NCI-H2107 treated with DMSO at 0.1 percent for 48 hours (cell line): Measurements from ENCODE around the gene HSF4.

Experiments used
- DNase-seq: peaks from one replicate; lab custom pipeline; 2025; ENCODE audit not compliant: unreplicated experiment; lab: John Stamatoyannopoulos, UW

The HSF4 gene

DNA sequence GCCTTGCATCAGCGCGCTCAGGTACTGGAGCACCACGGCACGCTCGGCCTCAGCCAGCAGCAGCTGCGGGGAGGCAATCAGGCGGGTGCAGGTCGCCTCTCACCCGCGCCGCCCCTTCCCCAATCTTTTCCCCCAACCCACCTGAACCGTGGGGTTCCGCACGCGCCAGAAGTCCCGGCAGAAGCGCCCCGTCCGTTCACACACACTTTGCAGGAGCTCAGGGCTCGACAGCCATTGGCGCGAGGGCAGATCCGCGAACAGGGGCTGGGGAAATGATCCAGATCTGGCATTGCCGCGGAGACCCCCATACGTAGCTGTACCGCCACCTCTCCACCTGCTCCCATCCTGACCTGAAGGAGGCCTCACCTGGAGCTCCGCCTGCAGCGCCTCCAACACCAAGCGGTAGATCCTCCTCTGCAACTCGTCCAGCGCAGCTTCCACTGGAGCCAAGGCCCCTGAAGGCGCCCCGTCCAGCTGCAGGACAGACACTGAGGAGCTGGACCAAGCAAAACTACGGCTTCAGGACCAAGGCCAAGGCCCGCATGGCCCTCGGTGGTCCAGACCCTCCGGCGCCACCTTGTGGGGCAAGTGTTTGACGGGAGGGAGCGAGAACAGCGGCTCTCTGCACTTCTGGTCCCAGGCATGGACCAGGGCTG lies 20.6 kb downstream of the HSF4 start:
- DNase-seq = peak; percentile 36

DNA sequence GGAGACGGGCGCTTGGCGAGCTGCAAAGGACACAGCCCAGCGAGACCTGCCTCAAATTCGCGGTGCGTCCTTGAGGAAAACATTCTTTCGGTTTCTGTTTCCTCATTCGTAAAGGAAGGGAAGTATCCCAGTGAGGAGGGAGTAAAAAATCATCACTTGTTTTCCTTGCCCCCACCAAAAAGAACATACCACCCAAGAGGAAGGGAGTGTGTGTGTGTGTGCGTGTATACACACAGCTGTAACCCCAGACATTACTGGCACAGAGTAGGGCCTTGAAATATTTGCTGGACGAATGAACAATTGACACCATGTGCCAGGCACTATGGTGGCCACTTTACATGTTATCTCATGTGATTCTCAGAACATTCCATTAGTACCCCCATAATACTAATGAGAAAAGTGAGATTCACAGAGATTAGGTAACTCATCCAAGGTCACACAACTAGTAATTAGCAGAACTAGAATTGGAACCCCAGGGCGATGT lies 21.1 kb downstream of the HSF4 start:
- no peak for DNase-seq

DNA sequence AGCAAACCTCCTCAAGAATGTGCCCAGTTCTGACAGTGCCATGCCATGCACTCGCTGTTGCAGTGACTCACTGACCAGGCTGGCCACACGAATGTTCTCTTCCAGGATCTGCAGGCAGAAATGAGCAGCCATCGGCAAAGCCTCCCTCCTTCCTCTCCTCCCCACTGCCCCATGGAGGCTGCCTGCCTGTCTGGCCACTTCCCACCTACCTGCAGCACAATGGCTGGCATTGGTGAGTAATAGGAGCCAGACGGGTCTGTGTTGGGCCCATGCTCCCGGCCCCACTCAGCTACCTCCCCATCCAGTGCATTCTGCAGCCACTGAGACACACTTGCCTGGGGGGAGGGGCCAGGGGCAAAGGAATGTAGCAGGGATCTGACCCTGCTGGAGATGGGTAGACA lies 22.0 kb downstream of the HSF4 start:
- no peak for DNase-seq

GRCh38 chr16:67187175-67187890 lies 22.8 kb downstream of the HSF4 start:
- DNase-seq = no peak

GRCh38 chr16:67188323-67188722 lies 23.8 kb downstream of the HSF4 start:
- DNase-seq = no peak

- no peak for DNase-seq
Measured at GRCh38 chr16:67188798-67189197, 24.3 kb downstream of the HSF4 start.

- no peak for DNase-seq
Measured at GRCh38 chr16:67190041-67190440, 25.5 kb downstream of the HSF4 start, which contains the start of gene EXOC3L1. TSS of gene EXOC3L1 (minus strand) at chr16:67190136. CDS start at chr16:67189676, 460 bp downstream.

GRCh38 chr16:67190448-67191399 lies 26.2 kb downstream of the HSF4 start:
- no peak for DNase-seq

GRCh38 chr16:67191411-67191994 lies 27.0 kb downstream of the HSF4 start:
- no peak for DNase-seq

DNA sequence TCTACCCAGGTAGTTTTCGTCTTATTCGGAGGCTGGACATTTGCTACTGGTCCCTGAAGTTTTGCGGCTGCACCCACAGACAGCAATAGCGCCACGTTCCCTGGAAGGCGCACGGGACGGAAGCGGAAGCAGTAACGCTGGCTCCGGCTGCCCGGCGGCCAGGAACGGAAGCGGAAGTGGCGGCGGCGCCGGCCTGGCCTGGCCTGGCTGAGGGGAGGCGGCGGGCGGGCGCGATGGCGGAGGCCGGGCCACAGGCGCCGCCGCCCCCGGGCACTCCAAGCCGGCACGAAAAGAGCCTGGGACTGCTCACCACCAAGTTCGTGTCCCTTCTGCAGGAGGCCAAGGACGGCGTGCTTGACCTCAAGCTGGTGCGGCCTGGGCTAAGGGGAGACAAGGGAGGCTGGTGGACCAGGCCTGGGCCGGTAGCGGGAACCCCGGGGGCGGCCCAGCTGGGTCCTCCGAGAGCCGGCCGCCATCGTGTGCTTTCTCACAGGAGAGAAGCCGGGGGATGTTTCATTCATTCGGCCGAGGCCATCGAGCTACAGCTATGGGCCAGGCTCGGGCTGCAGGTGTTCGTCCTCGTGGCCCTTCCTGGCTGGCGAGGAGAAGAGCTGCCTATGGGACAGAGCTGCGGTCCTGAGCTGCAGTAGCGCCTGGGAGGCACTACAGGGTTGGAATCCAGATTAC lies 27.6 kb downstream of the HSF4 start, which contains the start of gene E2F4:
TSS of gene E2F4 (plus strand) at position 161 of the 687 bp plus-strand sequence. CDS start at position 234, 73 bp downstream.
- peak; percentile 62 for DNase-seq

DNA sequence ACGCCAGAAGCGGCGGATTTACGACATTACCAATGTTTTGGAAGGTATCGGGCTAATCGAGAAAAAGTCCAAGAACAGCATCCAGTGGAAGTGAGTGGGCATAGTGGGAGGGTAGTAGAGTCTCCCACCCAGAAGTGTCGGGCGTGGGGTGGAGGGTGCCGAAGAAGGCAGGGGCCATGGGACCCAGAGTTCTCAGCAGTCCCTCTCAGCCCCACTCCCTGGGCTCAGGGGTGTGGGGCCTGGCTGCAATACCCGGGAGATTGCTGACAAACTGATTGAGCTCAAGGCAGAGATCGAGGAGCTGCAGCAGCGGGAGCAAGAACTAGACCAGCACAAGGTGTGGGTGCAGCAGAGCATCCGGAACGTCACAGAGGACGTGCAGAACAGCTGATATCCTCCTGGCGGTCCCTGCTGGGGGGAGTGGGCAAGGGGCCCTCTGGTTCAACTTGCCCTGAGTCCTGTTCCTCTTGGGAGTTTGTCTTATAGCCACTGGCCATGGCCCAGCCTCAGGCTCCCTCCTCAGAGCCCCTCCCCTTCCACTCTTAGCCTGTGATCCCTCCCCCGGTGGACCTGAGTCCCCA lies 28.3 kb downstream of the HSF4 start:
- no peak for DNase-seq

DNA sequence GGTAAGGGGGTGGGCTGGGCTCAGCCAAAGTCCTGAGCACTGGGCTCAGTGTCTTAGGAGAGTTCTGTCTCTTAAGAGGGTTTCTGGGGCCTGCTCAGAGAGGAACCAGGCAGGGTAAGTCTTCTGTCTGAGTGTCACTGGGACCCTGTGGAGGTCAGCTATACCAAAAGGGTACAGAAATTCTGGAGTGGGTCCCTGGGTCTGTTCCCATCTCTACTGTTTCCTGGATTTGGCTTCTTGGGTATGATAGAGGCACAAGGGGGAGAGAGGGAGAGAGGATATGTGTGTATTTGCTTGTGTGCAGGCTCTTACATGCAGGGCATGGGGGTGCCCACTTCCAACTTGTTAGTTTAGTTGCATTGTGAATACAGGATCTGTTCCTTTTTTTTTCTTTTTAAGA lies 29.0 kb downstream of the HSF4 start:
- no peak for DNase-seq

DNA sequence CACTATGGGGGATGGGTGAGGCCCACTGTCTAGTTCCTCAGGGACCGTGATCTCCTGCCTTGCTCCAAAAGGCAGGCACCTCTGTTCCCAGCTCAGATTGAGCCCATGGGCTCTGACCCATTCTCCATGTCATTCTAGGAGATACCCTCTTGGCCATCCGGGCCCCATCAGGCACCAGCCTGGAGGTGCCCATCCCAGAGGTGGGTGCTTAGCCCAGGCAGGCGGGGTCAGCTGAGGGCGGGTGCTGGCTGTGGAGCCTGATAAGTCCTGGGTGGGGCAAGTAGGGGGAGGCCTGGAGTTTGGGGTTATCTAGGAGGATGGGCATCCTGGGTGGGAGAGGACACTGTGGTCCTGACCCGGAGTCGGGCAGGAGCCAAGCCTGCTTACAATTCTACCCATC lies 29.7 kb downstream of the HSF4 start:
- DNase-seq = no peak

GRCh38 chr16:67195676-67196075 lies 31.1 kb downstream of the HSF4 start:
- no peak for DNase-seq

DNA sequence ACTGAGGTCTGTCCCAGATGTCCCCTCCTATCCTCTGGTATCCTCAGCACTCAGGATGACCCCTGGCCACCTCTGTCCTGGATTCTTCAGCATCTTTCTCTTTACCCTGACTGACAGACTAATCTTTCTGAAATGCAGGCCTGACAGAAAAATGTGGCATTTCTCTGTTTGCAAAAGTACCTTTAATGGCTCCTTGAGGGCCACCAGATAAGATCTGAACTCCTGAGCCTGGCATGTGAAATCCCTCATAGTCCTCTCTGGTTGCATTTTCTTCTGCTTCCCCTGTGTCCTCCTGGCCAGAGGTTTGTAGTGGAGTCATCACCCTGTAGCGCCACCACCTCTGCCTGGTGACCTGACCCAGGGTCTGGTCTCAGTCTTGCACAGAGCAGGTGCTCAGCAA lies 32.3 kb downstream of the HSF4 start:
- DNase-seq = no peak

DNA sequence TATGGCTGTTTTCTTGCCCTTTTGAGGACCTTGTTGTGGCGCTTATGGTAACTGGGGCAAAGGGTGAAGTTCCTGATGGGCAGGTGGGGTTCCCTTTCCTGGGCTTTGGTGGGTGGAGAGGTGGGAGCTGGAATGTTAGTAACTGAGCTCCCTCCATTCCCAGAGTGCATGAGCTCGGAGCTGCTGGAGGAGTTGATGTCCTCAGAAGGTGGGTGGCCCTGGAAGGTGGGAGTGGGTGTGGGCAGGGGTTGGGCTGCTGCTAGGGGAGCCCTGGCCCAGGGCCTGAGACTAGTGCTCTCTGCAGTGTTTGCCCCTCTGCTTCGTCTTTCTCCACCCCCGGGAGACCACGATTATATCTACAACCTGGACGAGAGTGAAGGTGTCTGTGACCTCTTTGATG lies 33.2 kb downstream of the HSF4 start:
- DNase-seq = no peak

DNA sequence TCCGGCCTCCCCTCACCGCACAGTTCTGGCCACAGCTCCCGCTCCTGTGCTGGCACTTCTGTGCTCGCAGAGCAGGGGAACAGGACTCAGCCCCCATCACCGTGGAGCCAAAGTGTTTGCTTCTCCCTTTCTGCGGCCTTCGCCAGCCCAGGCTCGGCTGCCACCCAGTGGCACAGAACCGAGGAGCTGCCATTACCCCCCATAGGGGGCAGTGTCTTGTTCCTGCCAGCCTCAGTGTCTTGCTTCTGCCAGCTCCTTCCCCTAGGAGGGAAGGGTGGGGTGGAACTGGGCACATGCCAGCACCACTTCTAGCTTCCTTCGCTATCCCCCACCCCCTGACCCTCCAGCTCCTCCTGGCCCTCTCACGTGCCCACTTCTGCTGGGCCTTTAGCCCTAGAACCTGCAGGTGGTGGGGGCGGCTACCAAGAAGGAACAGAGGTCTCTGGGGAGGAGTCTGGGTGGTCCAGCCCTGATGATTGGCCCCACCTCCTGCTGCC lies 33.7 kb downstream of the HSF4 start:
- no peak for DNase-seq

DNA sequence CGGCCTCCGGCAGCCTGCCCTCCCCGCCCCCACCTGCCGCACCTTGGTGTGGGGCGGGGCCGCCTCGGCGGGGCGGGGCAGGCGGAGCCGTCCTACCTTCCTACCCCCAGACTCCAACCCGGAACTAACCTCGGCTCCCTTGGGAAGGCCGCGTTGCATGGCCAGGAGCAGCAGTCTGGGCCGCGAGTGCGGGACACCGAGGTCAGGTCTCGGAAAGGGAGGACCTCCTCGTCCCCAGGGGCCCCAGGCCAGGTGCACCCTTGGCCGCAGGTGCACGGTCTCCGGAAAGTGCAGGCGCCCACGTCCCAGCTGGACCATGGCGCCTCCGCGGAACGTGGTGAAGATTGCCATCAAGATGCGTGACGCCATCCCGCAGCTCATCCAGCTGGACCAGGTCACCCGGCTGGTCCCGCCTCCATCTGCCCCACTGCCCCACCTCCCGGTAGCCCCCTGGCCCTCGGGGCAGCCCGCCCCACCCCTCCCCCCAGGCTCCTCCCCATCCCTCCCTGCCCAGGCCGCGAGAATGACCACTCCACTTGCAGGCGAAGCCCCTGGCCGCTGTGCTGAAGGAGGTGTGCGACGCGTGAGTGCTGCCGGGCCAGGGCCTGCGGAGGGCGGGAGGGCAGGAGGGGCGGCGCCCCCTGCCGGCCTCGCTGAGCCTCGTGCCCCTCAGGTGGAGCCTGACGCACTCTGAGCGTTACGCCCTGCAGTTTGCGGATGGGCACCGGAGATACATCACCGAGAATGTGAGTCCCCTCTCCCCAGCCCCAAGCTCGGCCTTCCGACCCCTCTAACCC lies 34.7 kb downstream of the HSF4 start, which contains the start of gene ELMO3:
TSS of gene ELMO3 (plus strand) at position 121 of the 797 bp plus-strand sequence. CDS start at position 317, 196 bp downstream.
- no peak for DNase-seq

GRCh38 chr16:67199808-67200198 lies 35.3 kb downstream of the HSF4 start:
- no peak for DNase-seq
